NCI-H1105 (cell line): Measurements from ENCODE around the gene SEMA3D.
A peak's percentile ranks its signal among the peaks of the same experiment; 100 is the strongest.

Experiments
- DNase-seq: peaks from one replicate; lab custom pipeline; 2025; lab: John Stamatoyannopoulos, UW

Gene SEMA3D

GRCh38 chr7:85079434-85079833 lies 107.4 kb downstream of the SEMA3D start:
- no peak for DNase-seq

GRCh38 chr7:85078181-85078580 lies 108.7 kb downstream of the SEMA3D start:
- no peak for DNase-seq

DNA sequence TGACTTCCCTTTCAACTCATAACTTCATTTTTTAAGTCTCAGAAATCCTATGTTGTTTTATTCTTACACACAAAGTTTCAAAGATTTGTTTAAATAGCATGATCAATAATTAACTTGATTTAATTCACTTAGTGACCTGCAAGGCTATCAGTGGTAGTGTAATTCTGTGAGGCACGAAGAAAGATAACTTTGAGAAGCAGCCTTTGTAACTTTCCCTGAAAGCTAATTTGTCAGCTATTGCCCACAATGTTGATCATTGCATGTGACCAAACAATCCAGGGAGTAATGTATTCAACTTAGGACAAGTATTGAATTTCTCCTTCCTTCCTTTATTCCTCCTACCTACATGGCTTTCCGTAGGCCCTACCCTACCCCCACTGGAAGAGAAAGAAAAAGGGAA lies 111.0 kb downstream of the SEMA3D start:
- DNase-seq = no peak

- DNase-seq = no peak
Measured at GRCh38 chr7:85074992-85075391, 111.9 kb downstream of the SEMA3D start.

DNA sequence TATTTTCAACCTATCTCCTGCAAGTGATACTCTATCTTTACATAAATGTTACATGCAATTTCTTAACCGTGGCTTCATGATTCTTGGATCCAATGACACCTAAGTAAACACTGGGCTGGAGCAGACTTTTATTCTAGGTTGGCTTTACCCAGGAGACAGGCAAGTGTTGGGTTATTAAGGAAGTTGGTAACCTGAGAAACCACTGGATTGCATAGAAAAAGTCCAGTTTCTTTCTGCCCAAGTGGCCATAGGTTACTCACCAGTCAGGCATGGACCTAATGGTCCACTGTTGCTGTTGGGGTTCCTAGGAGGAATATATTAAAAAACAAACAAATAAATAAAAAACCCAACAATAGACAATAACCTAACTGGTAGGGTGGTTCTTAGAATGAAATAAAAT lies 112.8 kb downstream of the SEMA3D start:
- DNase-seq = no peak

GRCh38 chr7:85070967-85071628 lies 115.8 kb downstream of the SEMA3D start:
- DNase-seq = no peak

DNA sequence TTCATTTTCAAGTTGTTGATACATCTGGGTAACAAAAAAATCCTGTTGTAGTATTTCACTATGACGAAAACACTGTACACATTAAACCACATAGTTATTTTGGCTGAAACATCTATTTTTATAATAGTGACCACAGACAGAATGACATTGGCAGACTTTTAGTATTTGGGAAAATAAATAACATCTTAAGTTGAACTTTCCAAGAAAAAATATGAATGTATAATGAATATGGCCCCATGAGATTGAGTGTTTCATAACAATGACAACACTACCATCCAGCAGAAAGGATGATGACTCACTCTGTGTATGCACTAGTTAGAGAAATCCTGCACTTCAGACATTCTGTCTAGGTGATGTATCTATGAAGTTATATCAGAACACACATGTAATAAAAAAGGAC lies 118.1 kb downstream of the SEMA3D start:
- DNase-seq = no peak

DNA sequence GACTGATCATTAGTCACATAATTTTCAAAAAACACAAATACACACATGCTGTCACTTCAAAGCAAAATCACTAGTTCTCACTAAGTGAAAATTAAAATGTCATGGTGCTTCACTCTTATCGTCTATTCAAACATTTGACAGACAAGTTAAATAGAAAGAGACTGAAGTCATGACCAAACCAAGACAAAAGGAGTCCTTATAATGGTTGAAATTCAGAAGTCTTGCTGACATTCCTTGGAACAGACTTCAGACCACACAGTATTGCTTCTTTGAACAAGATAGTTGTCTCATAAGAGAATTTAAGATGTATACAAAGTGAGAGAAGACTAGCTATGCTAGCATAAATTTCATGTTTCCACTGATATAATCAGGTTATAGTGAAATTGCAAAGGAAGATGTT lies 119.5 kb downstream of the SEMA3D start:
- DNase-seq = no peak

DNA sequence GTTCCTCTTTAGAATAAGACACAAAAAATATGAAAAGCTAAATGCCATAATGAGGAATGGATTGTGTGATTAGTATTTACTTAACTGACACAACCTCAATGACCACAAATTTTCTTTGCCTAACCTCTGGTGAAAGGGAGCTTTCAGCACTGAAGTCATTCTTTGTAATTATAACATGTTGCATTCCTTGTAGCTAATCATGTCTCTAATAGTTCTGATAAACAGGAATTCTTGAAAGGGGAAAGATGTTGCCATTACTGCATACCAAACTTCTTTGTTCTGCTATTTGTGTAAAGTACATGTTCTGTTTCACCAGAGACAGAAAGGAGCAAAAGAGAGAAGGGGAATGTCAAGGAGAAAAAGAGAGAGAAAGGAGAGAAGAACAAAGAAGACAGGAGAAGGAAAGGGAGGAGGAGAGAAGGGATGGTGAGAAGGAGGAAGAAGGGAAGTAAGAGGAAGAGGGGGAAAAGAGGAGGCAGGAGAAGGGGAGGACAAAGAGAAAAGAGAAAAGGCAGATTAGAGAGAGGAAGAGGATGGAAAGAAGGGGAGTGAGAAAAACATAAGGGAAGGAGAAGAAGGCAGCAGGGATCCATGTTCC lies 120.9 kb downstream of the SEMA3D start:
- no peak for DNase-seq

GRCh38 chr7:85065306-85065705 lies 121.5 kb downstream of the SEMA3D start:
- DNase-seq = no peak

DNA sequence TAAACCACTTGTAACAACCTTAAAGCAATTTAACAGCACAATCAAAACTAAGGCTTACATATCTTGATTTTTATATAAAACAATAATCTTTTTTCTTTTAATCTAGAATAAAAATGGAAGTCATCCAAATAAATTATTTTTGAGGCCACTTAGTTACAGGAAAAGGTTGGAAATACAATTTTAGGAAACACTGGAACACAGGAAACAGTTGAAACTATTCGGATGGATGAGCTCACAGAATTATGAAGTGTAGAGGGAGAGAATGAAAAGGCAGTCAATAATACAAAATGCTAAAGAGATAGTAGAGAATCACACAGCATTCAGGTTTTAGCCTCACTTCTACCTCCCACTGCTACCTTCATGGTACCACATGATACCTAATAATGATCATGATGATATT lies 124.2 kb downstream of the SEMA3D start:
- no peak for DNase-seq

DNA sequence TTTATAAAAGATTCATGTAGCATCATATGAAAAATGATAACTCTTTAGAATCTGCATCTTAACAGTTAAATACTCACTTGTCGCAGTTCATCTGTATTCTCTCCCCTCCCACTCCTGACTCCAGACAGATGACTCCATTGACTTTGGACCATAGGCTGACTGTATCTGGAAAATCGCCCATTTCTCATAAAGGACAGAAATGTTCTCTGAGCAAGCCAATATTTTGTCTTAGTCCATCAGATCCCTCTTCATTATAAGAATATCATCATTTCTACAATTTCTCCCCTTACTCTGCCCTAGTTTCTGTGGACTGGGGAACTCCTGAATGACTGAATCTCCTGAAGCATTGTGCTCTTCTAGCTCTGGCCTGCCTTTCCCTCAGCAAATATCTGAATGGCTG lies 125.4 kb downstream of the SEMA3D start:
- no peak for DNase-seq

- DNase-seq = no peak
Measured at GRCh38 chr7:85060696-85061095, 126.2 kb downstream of the SEMA3D start.

DNA sequence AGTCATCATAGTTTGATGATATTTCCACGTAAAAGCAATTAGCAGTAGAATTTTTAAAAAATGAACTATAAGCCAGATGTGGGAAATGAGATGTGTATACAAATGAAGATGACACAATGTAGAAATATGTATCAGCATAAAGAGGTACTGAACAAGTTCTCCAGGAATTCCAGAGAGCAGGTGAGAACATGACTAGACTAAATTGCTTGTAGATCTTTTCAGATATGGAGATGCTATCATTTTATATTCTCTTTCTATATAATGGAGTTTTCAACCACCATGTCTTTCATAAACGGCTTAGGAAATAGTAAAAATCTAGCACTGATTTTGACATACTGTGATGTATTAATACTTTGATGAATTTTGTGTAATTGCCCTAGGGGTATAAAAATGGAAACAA lies 130.9 kb downstream of the SEMA3D start:
- no peak for DNase-seq

GRCh38 chr7:85055196-85055595 lies 131.7 kb downstream of the SEMA3D start:
- DNase-seq = no peak

DNA sequence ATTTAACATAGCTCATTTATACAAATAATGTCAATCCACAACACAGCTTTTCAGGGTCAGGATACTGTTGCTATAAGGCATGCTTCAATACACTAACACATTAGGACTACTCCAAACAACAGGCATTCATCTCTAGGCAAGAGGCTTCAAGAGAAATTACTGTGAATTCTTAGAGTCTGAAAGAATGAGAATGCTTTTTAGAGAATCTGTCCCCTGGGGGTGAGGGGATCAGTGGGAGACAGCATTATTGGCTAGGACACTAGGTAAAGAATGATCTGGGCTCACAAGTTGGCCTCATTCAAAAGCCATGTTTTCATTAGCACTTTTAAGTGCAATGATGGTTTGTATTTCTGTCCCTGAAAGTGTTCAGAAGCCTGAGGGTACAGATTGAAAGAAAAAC lies 132.6 kb downstream of the SEMA3D start:
- no peak for DNase-seq

DNA sequence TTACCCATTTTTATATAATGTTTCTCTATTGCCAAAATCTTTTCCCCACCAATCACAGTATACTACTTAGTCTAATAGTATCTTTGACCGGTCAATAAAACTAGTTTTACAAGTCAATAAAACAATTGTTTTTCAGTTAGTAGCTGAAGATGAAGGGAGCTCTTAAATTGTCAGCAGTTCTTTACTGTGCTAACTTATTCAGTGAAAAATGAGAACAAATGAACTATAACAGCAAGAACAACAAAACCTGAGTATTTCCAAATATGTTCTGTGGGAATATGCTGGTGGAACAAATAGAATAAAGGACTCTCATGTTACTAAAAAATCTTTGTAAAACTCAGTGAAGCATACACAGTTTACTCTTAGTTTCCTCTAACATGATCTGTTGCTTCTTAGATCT lies 134.0 kb downstream of the SEMA3D start:
- DNase-seq = no peak

DNA sequence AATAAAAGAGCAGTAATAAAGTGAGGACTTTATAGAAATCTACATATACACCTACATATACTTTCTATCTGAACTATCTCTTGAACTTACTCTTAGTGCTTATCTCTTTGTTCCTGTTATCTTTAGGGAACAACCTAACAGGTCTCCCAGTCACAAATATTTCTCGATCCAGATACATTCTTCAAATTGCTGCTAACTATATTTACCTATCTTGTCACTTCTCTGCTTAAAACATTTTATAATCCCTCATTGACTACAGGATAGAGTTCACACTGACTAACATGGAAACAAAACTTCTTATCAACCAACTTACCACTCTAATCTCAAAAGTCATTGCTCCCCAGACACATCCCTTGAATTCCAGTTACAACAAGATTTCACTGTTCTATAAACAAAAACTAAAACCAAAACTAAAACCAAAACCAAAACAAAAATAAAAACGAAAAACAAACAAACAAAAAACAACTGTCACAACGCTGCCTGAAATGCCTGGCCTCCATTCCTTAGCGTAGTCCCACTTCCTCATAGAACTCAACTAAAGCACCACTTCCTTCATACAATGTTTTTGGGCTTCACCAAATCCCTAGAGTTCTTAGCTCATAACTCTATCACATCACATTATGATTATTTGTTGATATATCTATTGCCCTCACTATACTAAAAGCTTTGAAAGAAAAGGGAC lies 134.7 kb downstream of the SEMA3D start:
- no peak for DNase-seq

- DNase-seq = no peak
Measured at GRCh38 chr7:85046534-85046933, 140.3 kb downstream of the SEMA3D start.

GRCh38 chr7:85041605-85042216 lies 145.1 kb downstream of the SEMA3D start:
- peak; percentile 48 for DNase-seq

- DNase-seq = no peak
Measured at GRCh38 chr7:85039196-85039923, 147.5 kb downstream of the SEMA3D start.

- DNase-seq = no peak
Measured at GRCh38 chr7:85038466-85038865, 148.4 kb downstream of the SEMA3D start.
